HepG2 (cell line): ENCODE data around the gene CORO1C. TPM values are rescaled to one million over a fixed set of nuclear protein-coding genes. Genes with fewer than 3 reads are reported as not detected.

Experiments
- ATAC-seq: fragments of 200-7000 bp; cut with Tn5 transposase; 3 replicates; pipeline ENCODE4 v1.9.1; 2020; ENCODE audit warnings: mild to moderate bottlenecking, moderate library complexity
- BruUV-seq: library from RNA; stranded (reverse); fragments of 400-500 nt; replicated peaks from 2 replicates; lab custom pipeline; 2021; lab: Mats Ljungman, UMichigan
- CTCF ChIA-PET: fragments of 300-600 bp; formaldehyde crosslinking; extraction: SDS; loops from one replicate; lab custom pipeline; 2021; ENCODE audit warnings: low total read pairs, inconsistent platforms, low intra/inter-chr PET ratio; lab: Yijun Ruan, JAX
- POLR2A ChIA-PET: fragments of 350-600 bp; sonication (Branson Sonifier 250); formaldehyde crosslinking; loops from one replicate; lab custom pipeline; 2020; ENCODE audit warnings: antibody characterized with exemption, inconsistent platforms; lab: Yijun Ruan, JAX
- DNase-seq: peaks from one replicate; pipeline ENCODE4 v3.0.0-alpha.2; 2015; ENCODE audit warnings: low spot score
- FAIRE-seq: peaks from 3 replicates; lab custom pipeline; 2011; peaks lifted over from hg19 to GRCh38; lab: Jason Lieb, UNC
- H2AFZ ChIP-seq: one replicate; pipeline ENCODE4 v1.6.1; 2011; ENCODE audit warnings: low read length, inconsistent platforms
- H3K27ac ChIP-seq: fragments of 300-600 bp; 3 replicates; pipeline ENCODE4 v1.8.0; 2011; ENCODE audit warnings: mixed run types, mild to moderate bottlenecking, mixed read lengths, low read length, inconsistent platforms; ENCODE audit not compliant: insufficient read depth; ENCODE audit errors: extremely low read length
- H3K27me3 ChIP-seq, 2 experiments: fragments of 200-600 bp in 1 of 2; 2 replicates in 1 of 2; 3 replicates in 1 of 2; pipeline versions ENCODE4 v1.6.0 to v1.8.0; 2011; ENCODE audit warnings: low read length in 2 of 2, mild to moderate bottlenecking in 2 of 2, moderate library complexity in 2 of 2, inconsistent platforms in 1 of 2; ENCODE audit not compliant: insufficient read depth in 2 of 2, control insufficient read depth in 1 of 2
- H3K36me3 ChIP-seq, 2 experiments: fragments of 200-600 bp in 1 of 2; replicated peaks in 1 of 2; 2 replicates in 1 of 2; 3 replicates in 1 of 2; pipeline versions ENCODE4 v1.5.1 to v1.8.0; 2011; ENCODE audit warnings: low read length in 2 of 2, inconsistent platforms in 1 of 2; ENCODE audit not compliant: insufficient read depth in 2 of 2, control insufficient read depth in 1 of 2
- H3K4me1 ChIP-seq: 2 replicates; pipeline ENCODE4 v1.5.1; 2012; ENCODE audit warnings: low read length, inconsistent platforms; ENCODE audit not compliant: insufficient read depth
- H3K4me2 ChIP-seq: 2 replicates; pipeline ENCODE4 v1.6.0; 2011; ENCODE audit warnings: low read depth, low read length, inconsistent platforms
- H3K4me3 ChIP-seq, 3 experiments: fragments of 200-600 bp in 1 of 3; sonication (generic), shearing (Covaris generic) in 1 of 3; replicated peaks in 1 of 3; 2 replicates each; pipeline ENCODE4 v1.5.1; 2011 to 2016; ENCODE audit warnings: low read length in 3 of 3, inconsistent platforms in 2 of 3, low read depth in 2 of 3, mild to moderate bottlenecking in 2 of 3, control low read depth in 1 of 3, mixed read lengths in 1 of 3; ENCODE audit not compliant: insufficient read depth in 1 of 3
- H3K79me2 ChIP-seq: one replicate; pipeline ENCODE4 v1.6.1; 2011; ENCODE audit warnings: low read length, inconsistent platforms; ENCODE audit not compliant: insufficient read depth
- H3K9ac ChIP-seq: 2 replicates; pipeline ENCODE4 v1.6.0; 2011; ENCODE audit warnings: mild to moderate bottlenecking, low read depth, low read length, inconsistent platforms; ENCODE audit not compliant: insufficient read depth
- H3K9me3 ChIP-seq: 2 replicates; pipeline ENCODE4 v1.5.1; 2012; ENCODE audit warnings: mild to moderate bottlenecking, low read length
- H4K20me1 ChIP-seq: 2 replicates; pipeline ENCODE4 v1.6.0; 2011; ENCODE audit warnings: inconsistent platforms, mild to moderate bottlenecking, low read length, moderate library complexity; ENCODE audit not compliant: insufficient read depth
- NR1H2 ChIP-seq: sonication (generic); formaldehyde crosslinking; IDR thresholded peaks from 2 replicates; pipeline ENCODE4 v1.8.1; 2022; ENCODE audit warnings: low read depth, missing genetic modification reagents, borderline replicate concordance
- TMF1 ChIP-seq: sonication (generic); formaldehyde crosslinking; IDR thresholded peaks from 2 replicates; pipeline ENCODE4 v1.8.1; 2022; ENCODE audit warnings: low read depth, missing genetic modification reagents
- ZBTB3 ChIP-seq: sonication (generic); formaldehyde crosslinking; IDR thresholded peaks from 2 replicates; pipeline ENCODE4 v1.4.0; 2020; ENCODE audit warnings: low read depth, mild to moderate bottlenecking, moderate library complexity, missing genetic modification reagents, borderline replicate concordance
- ZBTB37 ChIP-seq: sonication (generic); formaldehyde crosslinking; IDR thresholded peaks from 2 replicates; pipeline ENCODE4 v1.4.0; 2020; ENCODE audit warnings: mild to moderate bottlenecking, missing genetic modification reagents
- ZNF281 ChIP-seq: sonication (generic); formaldehyde crosslinking; IDR thresholded peaks from 2 replicates; pipeline ENCODE4 v1.4.0; 2020; ENCODE audit warnings: missing genetic modification reagents, borderline replicate concordance
- ZNF646 ChIP-seq: sonication (generic); formaldehyde crosslinking; IDR thresholded peaks from 2 replicates; pipeline ENCODE4 v1.9.0; 2021; ENCODE audit warnings: mild to moderate bottlenecking, missing genetic modification reagents
- WGBS: methylation state at CpG from one replicate; pipeline ENCODE4 v1.1.6; 2017; ENCODE audit warnings: low lambda C conversion rate; 5-methylcytosine and 5-hydroxymethylcytosine counted together
- in situ Hi-C: cut with HindIII; loops from 2 replicates; pipeline ENCODE4 v1.10.0; 2017; ENCODE audit warnings: low pct_unique_long_range_greater_than_20kb; ENCODE audit not compliant: extremely low pct_ligation_motif_present
- intact Hi-C: fragments of 100-400 bp; cut with micrococcal nuclease; formaldehyde crosslinking; loops from one replicate; pipeline ENCODE4 v1.10.0; 2022; ENCODE audit not compliant: unreplicated experiment
- polyA plus RNA-seq, 8 experiments: library from polyadenylated mRNA; depleted of rRNA in 3 of 8; stranded (reverse) in 7 of 8; unstranded in 1 of 8; fragments of >200 nt; fragmentation: Illumina TruSeq in 4 of 8; extraction: Trizol in 4 of 8; gene quantifications; 2 replicates each; pipeline versions ENCODE4 v1.2.1 to v1.2.3, GENCODE V29; 2011 to 2016; ENCODE audit warnings: low read depth in 4 of 8, missing spikeins in 1 of 8, mixed read lengths in 1 of 8; ENCODE audit not compliant: insufficient read depth in 1 of 8
- total RNA-seq, 5 experiments: library from RNA; depleted of rRNA; stranded (reverse); fragments of >200 nt; fragmentation: Illumina TruSeq; extraction: Trizol; gene quantifications; 2 replicates each; pipeline ENCODE4 v1.2.3, GENCODE V29; 2016; ENCODE audit warnings: low read depth in 1 of 5
- TF ChIP-seq, protein P1 (sequence below): IDR thresholded peaks from 2 replicates; pipeline ENCODE4 v1.6.1; 2016; ENCODE audit warnings: mild to moderate bottlenecking

CORO1C gene
- total and polyA plus RNA-seq, 2 of the 13 experiments (the other 11 are each of a cell fraction or from before 2014, with no cell fraction given), result 73.7 to 131 TPM

DNA sequence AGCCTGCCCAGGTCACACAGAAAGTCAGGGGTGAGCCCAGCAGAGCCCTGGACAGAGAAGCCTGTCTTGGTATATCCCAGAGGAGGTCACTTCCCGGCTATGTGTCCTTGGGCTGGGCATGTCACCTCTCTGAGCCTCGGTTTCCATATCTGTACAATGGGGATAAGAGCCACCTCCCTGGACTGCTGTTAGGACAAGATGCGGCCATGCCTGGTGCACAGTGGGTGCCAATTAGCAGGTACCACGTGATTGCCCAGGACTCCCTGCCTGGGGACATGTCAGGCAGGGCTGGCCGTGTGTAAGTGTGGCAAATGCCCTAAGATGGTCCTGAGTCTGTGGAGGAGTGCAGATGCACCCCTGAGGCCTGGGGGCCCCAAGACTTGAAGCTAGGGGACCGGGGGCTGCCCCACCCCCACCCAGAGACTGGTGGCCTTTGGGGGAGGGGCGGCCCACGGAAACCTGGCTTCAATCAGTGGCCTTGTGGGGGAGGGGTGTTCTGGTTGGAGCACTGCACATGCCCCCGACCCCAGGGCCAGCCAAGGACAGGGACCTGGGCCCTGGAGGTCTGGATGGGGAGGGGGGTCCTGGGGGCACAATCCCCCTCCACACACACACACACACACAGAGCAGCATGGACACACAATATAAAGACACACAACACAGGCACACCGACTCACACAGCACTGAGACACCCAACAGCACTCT lies 134.3 kb downstream of the CORO1C start:
- no peak overlapping the region for H3K4me2 ChIP-seq
- in situ Hi-C loops, result no loop called here
- intact Hi-C loops, result no loop called here
- H3K27ac ChIP-seq, result no peak overlapping the region
- ChIA-PET CTCF (no interaction called here), POLR2A (no interaction called here)
- DNase-seq (no peak), FAIRE-seq (no peak), ATAC-seq (no peak)
- H2AFZ ChIP-seq, result no peak overlapping the region
- no peaks in the 10 kb centered on the region for H3K79me2 ChIP-seq
- 9% methylated on average over 4 of the region's 10 CpGs for WGBS
- H3K4me1 ChIP-seq, result 0 out of 2 replicates have a peak, but pooled peaks cover 8% of the 10 kb centered on the region
- H3K36me3 ChIP-seq, result no peaks in the 10 kb centered on the region
- no peak overlapping the region for H3K4me3 ChIP-seq
- H3K9ac ChIP-seq, result no peak overlapping the region
- no peaks in the 10 kb centered on the region for H4K20me1 ChIP-seq
- H3K9me3 ChIP-seq, result no peaks in the 10 kb centered on the region
- no TSS peak for BruUV-seq
- H3K27me3 ChIP-seq, result peaks cover 5 to 21% of the 10 kb centered on the region in 2 experiments; a peak in 2 of 5 replicates
- TF ChIP-seq ZBTB37 (no peak), NR1H2 (no peak), TMF1 (CRISPR knock-in tag) (no peak), ZBTB3 (CRISPR knock-in tag) (no peak), ZNF646 (CRISPR knock-in tag) (peak; percentile 79), ZNF281 (peak; percentile 40; the same call in 1 of the 2 replicates)
- TF ChIP-seq, protein P1, sequence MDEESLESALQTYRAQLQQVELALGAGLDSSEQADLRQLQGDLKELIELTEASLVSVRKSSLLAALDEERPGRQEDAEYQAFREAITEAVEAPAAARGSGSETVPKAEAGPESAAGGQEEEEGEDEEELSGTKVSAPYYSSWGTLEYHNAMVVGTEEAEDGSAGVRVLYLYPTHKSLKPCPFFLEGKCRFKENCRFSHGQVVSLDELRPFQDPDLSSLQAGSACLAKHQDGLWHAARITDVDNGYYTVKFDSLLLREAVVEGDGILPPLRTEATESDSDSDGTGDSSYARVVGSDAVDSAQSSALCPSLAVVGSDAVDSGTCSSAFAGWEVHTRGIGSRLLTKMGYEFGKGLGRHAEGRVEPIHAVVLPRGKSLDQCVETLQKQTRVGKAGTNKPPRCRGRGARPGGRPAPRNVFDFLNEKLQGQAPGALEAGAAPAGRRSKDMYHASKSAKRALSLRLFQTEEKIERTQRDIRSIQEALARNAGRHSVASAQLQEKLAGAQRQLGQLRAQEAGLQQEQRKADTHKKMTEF, result no peak
